ENCODE data around the gene CHN2. TPM values are rescaled to one million over a fixed set of nuclear protein-coding genes. Genes with fewer than 3 reads are reported as not detected.

Gene CHN2
- total RNA-seq, 4 donors from 2014 or later = 5.6 to 36.7 (median 16.8) TPM

GRCh38 chr7:29320577-29320976, 126.0 kb downstream of the CHN2 start:
- H3K4me3 ChIP-seq = no peak overlapping the region
- DNase-seq = no peak
- H3K9me3 ChIP-seq = no peaks in the 10 kb centered on the region
- H3K4me1 ChIP-seq = peaks cover 0 to 3% (median 1%) of the 10 kb centered on the region in 4 donors
- H3K27me3 ChIP-seq = no peaks in the 10 kb centered on the region
- intact Hi-C loops (cut with DNase I; ENCODE audit: low total_unique reads) = no loop called here
- in situ Hi-C loops (cut with MboI; ENCODE audit: low pct_ligation_motif_present in 1 of 4, low pct_unique_long_range_greater_than_20kb in 1 of 4, low sequenced_read_pairs in 3 of 4) = no loop called here
- no peak overlapping the region for H3K27ac ChIP-seq
- WGBS, 2 donors (ENCODE audit: low coverage in 1 of 2) = 79 to 100% methylated on average over 2 of the region's 2 CpGs
- TF ChIP-seq EP300 (IDR thresholded peaks at IDR 0.05; ENCODE audit: low read depth) = no peak
- TF ChIP-seq CTCF (IDR thresholded peaks at IDR 0.05) = no peak
- no peak for TF ChIP-seq POLR2AphosphoS5 (IDR thresholded peaks at IDR 0.05)
- TF ChIP-seq POLR2A (IDR thresholded peaks at IDR 0.05) = no peak
- H3K36me3 ChIP-seq = no peaks in the 10 kb centered on the region

GRCh38 chr7:29322023-29322712, 127.6 kb downstream of the CHN2 start:
- H3K4me1 ChIP-seq = peaks cover 0 to 4% (median 1%) of the 10 kb centered on the region in 4 donors
- intact Hi-C loops (cut with DNase I; ENCODE audit: low total_unique reads) (no loop called here), in situ Hi-C loops (cut with MboI; ENCODE audit: low pct_ligation_motif_present in 1 of 4, low pct_unique_long_range_greater_than_20kb in 1 of 4, low sequenced_read_pairs in 3 of 4) (no loop called here)
- no peak for DNase-seq
- H3K9me3 ChIP-seq = no peaks in the 10 kb centered on the region
- H3K27me3 ChIP-seq = no peaks in the 10 kb centered on the region
- no peak for TF ChIP-seq POLR2AphosphoS5 (IDR thresholded peaks at IDR 0.05)
- no peaks in the 10 kb centered on the region for H3K36me3 ChIP-seq
- no peak overlapping the region for H3K4me3 ChIP-seq
- 65 to 70% methylated on average over 3 of the region's 3 CpGs for WGBS, 2 donors (ENCODE audit: low coverage in 1 of 2)
- H3K27ac ChIP-seq = no peak overlapping the region

GRCh38 chr7:29325476-29325875, 130.9 kb downstream of the CHN2 start:
- Histone ChIP-seq H3K9me3 (no peaks in the 10 kb centered on the region), H3K27me3 (no peaks in the 10 kb centered on the region), H3K36me3 (no peaks in the 10 kb centered on the region), H3K4me1 (peaks cover 0 to 22% (median 11%) of the 10 kb centered on the region in 4 donors), H3K27ac (no peak overlapping the region), H3K4me3 (no peak overlapping the region)
- DNase-seq = no peak
- no peak for TF ChIP-seq POLR2A (IDR thresholded peaks at IDR 0.05)
- no peak for TF ChIP-seq POLR2AphosphoS5 (IDR thresholded peaks at IDR 0.05)
- TF ChIP-seq EP300 (IDR thresholded peaks at IDR 0.05; ENCODE audit: low read depth) = no peak
- TF ChIP-seq CTCF (IDR thresholded peaks at IDR 0.05) = no peak
- 67 to 80% methylated on average over 1 to 2 of the region's 2 CpGs for WGBS, 2 donors (ENCODE audit: low coverage in 1 of 2)
- intact Hi-C loops (cut with DNase I; ENCODE audit: low total_unique reads) = no loop called here
- in situ Hi-C loops (cut with MboI; ENCODE audit: low pct_ligation_motif_present in 1 of 4, low pct_unique_long_range_greater_than_20kb in 1 of 4, low sequenced_read_pairs in 3 of 4) = no loop called here

GRCh38 chr7:29326864-29327263, 132.3 kb downstream of the CHN2 start:
- no peak for DNase-seq
- WGBS, 2 donors (ENCODE audit: low coverage in 1 of 2) = 82% methylated on average over 1 of the region's 1 CpG; no CpG with 5 or more reads in 1 of the 2 donors
- in situ Hi-C loops (cut with MboI; ENCODE audit: low pct_ligation_motif_present in 1 of 4, low pct_unique_long_range_greater_than_20kb in 1 of 4, low sequenced_read_pairs in 3 of 4) (no loop called here), intact Hi-C loops (cut with DNase I; ENCODE audit: low total_unique reads) (no loop called here)
- H3K4me3 ChIP-seq = no peak overlapping the region
- H3K9me3 ChIP-seq = no peaks in the 10 kb centered on the region
- no peaks in the 10 kb centered on the region for H3K27me3 ChIP-seq
- peaks cover 0 to 22% (median 11%) of the 10 kb centered on the region in 4 donors for H3K4me1 ChIP-seq
- H3K36me3 ChIP-seq = no peaks in the 10 kb centered on the region
- TF ChIP-seq POLR2AphosphoS5 (IDR thresholded peaks at IDR 0.05) (no peak), POLR2A (IDR thresholded peaks at IDR 0.05) (no peak), EP300 (IDR thresholded peaks at IDR 0.05; ENCODE audit: low read depth) (no peak), CTCF (IDR thresholded peaks at IDR 0.05) (no peak)
- no peak overlapping the region for H3K27ac ChIP-seq

Data from transverse colon (tissue), 4 donors.